GM18873 (cell line): ENCODE data around the gene MYL10.
"Not testable (repeated sequence)": the region's sequence is repeated elsewhere in the genome, so short reads cannot be mapped to it uniquely, and the experiment has no call there.

Source experiments
- ATAC-seq: cut with Tn5 transposase; IDR thresholded peaks from one replicate; pipeline ENCODE4 v1.9.1; 2021; ENCODE audit warnings: mild to moderate bottlenecking, moderate library complexity, moderate number of reproducible peaks; ENCODE audit not compliant: unreplicated experiment, low FRiP score

Gene MYL10

GRCh38 chr7:101620991-101621390, 8.1 kb downstream of the MYL10 start:
- ATAC-seq: no peak

- ATAC-seq: no peak
These were observed 8.7 kb downstream of the MYL10 start for GRCh38 chr7:101620395-101620794.

GRCh38 chr7:101618916-101619315, 10.2 kb downstream of the MYL10 start:
- no peak for ATAC-seq

GRCh38 chr7:101618207-101618839, 10.8 kb downstream of the MYL10 start:
- no peak for ATAC-seq

- no peak for ATAC-seq
These were observed 11.5 kb downstream of the MYL10 start for GRCh38 chr7:101617451-101618206.

GRCh38 chr7:101615446-101615845, 13.7 kb downstream of the MYL10 start:
- ATAC-seq: no peak

- ATAC-seq: no peak
These were observed 14.2 kb downstream of the MYL10 start for GRCh38 chr7:101614939-101615302.

GRCh38 chr7:101614098-101614938, 14.8 kb downstream of the MYL10 start:
- ATAC-seq: no peak

GRCh38 chr7:101612885-101613515, 16.1 kb downstream of the MYL10 start:
- ATAC-seq: no peak

- no peak for ATAC-seq
These were observed 20.1 kb downstream of the MYL10 start for GRCh38 chr7:101608772-101609713.

- no peak for ATAC-seq
These were observed 22.6 kb downstream of the MYL10 start for GRCh38 chr7:101606498-101606923.

GRCh38 chr7:101605611-101606497, 23.2 kb downstream of the MYL10 start:
- no peak for ATAC-seq

GRCh38 chr7:101604934-101605332, 24.2 kb downstream of the MYL10 start:
- not testable (repeated sequence) for ATAC-seq

GRCh38 chr7:101604331-101604933, 24.7 kb downstream of the MYL10 start:
- no peak for ATAC-seq

GRCh38 chr7:101602484-101603241, 26.4 kb downstream of the MYL10 start:
- no peak for ATAC-seq

GRCh38 chr7:101602082-101602481, 27.0 kb downstream of the MYL10 start:
- no peak for ATAC-seq

GRCh38 chr7:101599787-101600186, 29.3 kb downstream of the MYL10 start:
- ATAC-seq: no peak
